ENCODE data around the gene SYNM.

Gene SYNM

GRCh38 chr15:99155961-99156443 is 51.1 kb downstream of the SYNM start:
- no peak for DNase-seq (ENCODE audit: low read depth, low spot score)
- H3K36me3 ChIP-seq (ENCODE audit: insufficient read depth, insufficient read length, low read length): peaks cover 37% of the 10 kb centered on the region
- TF ChIP-seq ZNF274 (IDR thresholded peaks at IDR 0.05; ENCODE audit: low read depth, low read length) (no peak), SUZ12 (IDR thresholded peaks at IDR 0.05; ENCODE audit: extremely low read depth, insufficient read depth, insufficient read length) (no peak), YY1 (IDR thresholded peaks at IDR 0.05; ENCODE audit: insufficient read depth, insufficient read length) (no peak)
- no peaks in the 10 kb centered on the region for H3K9me3 ChIP-seq (ENCODE audit: insufficient read depth, low read length)
- H3K4me3 ChIP-seq (ENCODE audit: insufficient read length, low read depth): no peak overlapping the region
- H3K4me1 ChIP-seq (ENCODE audit: insufficient read depth, insufficient read length): no peaks in the 10 kb centered on the region
- H3K9ac ChIP-seq (ENCODE audit: insufficient read length, low read depth): no peak overlapping the region
- no peaks in the 10 kb centered on the region for H3K27me3 ChIP-seq (ENCODE audit: insufficient read depth, insufficient read length)

- H3K4me3 ChIP-seq (ENCODE audit: insufficient read length, low read depth): no peak overlapping the region
- TF ChIP-seq YY1 (IDR thresholded peaks at IDR 0.05; ENCODE audit: insufficient read depth, insufficient read length) (no peak), SUZ12 (IDR thresholded peaks at IDR 0.05; ENCODE audit: extremely low read depth, insufficient read depth, insufficient read length) (no peak), ZNF274 (IDR thresholded peaks at IDR 0.05; ENCODE audit: low read depth, low read length) (no peak)
- H3K27me3 ChIP-seq (ENCODE audit: insufficient read depth, insufficient read length): no peaks in the 10 kb centered on the region
- H3K9ac ChIP-seq (ENCODE audit: insufficient read length, low read depth): no peak overlapping the region
- no peaks in the 10 kb centered on the region for H3K4me1 ChIP-seq (ENCODE audit: insufficient read depth, insufficient read length)
- DNase-seq (ENCODE audit: low read depth, low spot score): no peak
- H3K9me3 ChIP-seq (ENCODE audit: insufficient read depth, low read length): no peaks in the 10 kb centered on the region
- H3K36me3 ChIP-seq (ENCODE audit: insufficient read depth, insufficient read length, low read length): peaks cover 35% of the 10 kb centered on the region
Measured at GRCh38 chr15:99157456-99157855, 52.6 kb downstream of the SYNM start.

- Histone ChIP-seq H3K27me3 (ENCODE audit: insufficient read depth, insufficient read length) (no peaks in the 10 kb centered on the region), H3K4me1 (ENCODE audit: insufficient read depth, insufficient read length) (no peaks in the 10 kb centered on the region), H3K9ac (ENCODE audit: insufficient read length, low read depth) (no peak overlapping the region), H3K36me3 (ENCODE audit: insufficient read depth, insufficient read length, low read length) (peaks cover 41% of the 10 kb centered on the region), H3K4me3 (ENCODE audit: insufficient read length, low read depth) (no peak overlapping the region), H3K9me3 (ENCODE audit: insufficient read depth, low read length) (no peaks in the 10 kb centered on the region)
- no peak for TF ChIP-seq SUZ12 (IDR thresholded peaks at IDR 0.05; ENCODE audit: extremely low read depth, insufficient read depth, insufficient read length)
- TF ChIP-seq ZNF274 (IDR thresholded peaks at IDR 0.05; ENCODE audit: low read depth, low read length): no peak
- TF ChIP-seq YY1 (IDR thresholded peaks at IDR 0.05; ENCODE audit: insufficient read depth, insufficient read length): no peak
- no peak for DNase-seq (ENCODE audit: low read depth, low spot score)
Measured at GRCh38 chr15:99158626-99159412, 53.9 kb downstream of the SYNM start.

GRCh38 chr15:99163271-99164062 is 58.6 kb downstream of the SYNM start:
- Histone ChIP-seq H3K9me3 (ENCODE audit: insufficient read depth, low read length) (no peaks in the 10 kb centered on the region), H3K9ac (ENCODE audit: insufficient read length, low read depth) (no peak overlapping the region), H3K4me1 (ENCODE audit: insufficient read depth, insufficient read length) (no peaks in the 10 kb centered on the region), H3K36me3 (ENCODE audit: insufficient read depth, insufficient read length, low read length) (peaks cover 61% of the 10 kb centered on the region), H3K27me3 (ENCODE audit: insufficient read depth, insufficient read length) (no peaks in the 10 kb centered on the region), H3K4me3 (ENCODE audit: insufficient read length, low read depth) (no peak overlapping the region)
- TF ChIP-seq ZNF274 (IDR thresholded peaks at IDR 0.05; ENCODE audit: low read depth, low read length) (no peak), YY1 (IDR thresholded peaks at IDR 0.05; ENCODE audit: insufficient read depth, insufficient read length) (no peak), SUZ12 (IDR thresholded peaks at IDR 0.05; ENCODE audit: extremely low read depth, insufficient read depth, insufficient read length) (no peak)
- DNase-seq (ENCODE audit: low read depth, low spot score): no peak

GRCh38 chr15:99164119-99164518 is 59.2 kb downstream of the SYNM start:
- TF ChIP-seq ZNF274 (IDR thresholded peaks at IDR 0.05; ENCODE audit: low read depth, low read length) (no peak), SUZ12 (IDR thresholded peaks at IDR 0.05; ENCODE audit: extremely low read depth, insufficient read depth, insufficient read length) (no peak), YY1 (IDR thresholded peaks at IDR 0.05; ENCODE audit: insufficient read depth, insufficient read length) (no peak)
- H3K27me3 ChIP-seq (ENCODE audit: insufficient read depth, insufficient read length): no peaks in the 10 kb centered on the region
- no peaks in the 10 kb centered on the region for H3K9me3 ChIP-seq (ENCODE audit: insufficient read depth, low read length)
- H3K4me1 ChIP-seq (ENCODE audit: insufficient read depth, insufficient read length): no peaks in the 10 kb centered on the region
- H3K4me3 ChIP-seq (ENCODE audit: insufficient read length, low read depth): no peak overlapping the region
- DNase-seq (ENCODE audit: low read depth, low spot score): no peak
- peaks cover 58% of the 10 kb centered on the region for H3K36me3 ChIP-seq (ENCODE audit: insufficient read depth, insufficient read length, low read length)
- no peak overlapping the region for H3K9ac ChIP-seq (ENCODE audit: insufficient read length, low read depth)

- no peak for DNase-seq (ENCODE audit: low read depth, low spot score)
- TF ChIP-seq ZNF274 (IDR thresholded peaks at IDR 0.05; ENCODE audit: low read depth, low read length) (no peak), YY1 (IDR thresholded peaks at IDR 0.05; ENCODE audit: insufficient read depth, insufficient read length) (no peak), SUZ12 (IDR thresholded peaks at IDR 0.05; ENCODE audit: extremely low read depth, insufficient read depth, insufficient read length) (no peak)
- Histone ChIP-seq H3K9ac (ENCODE audit: insufficient read length, low read depth) (no peak overlapping the region), H3K4me1 (ENCODE audit: insufficient read depth, insufficient read length) (no peaks in the 10 kb centered on the region), H3K4me3 (ENCODE audit: insufficient read length, low read depth) (no peak overlapping the region), H3K27me3 (ENCODE audit: insufficient read depth, insufficient read length) (no peaks in the 10 kb centered on the region), H3K36me3 (ENCODE audit: insufficient read depth, insufficient read length, low read length) (peaks cover 47% of the 10 kb centered on the region), H3K9me3 (ENCODE audit: insufficient read depth, low read length) (no peaks in the 10 kb centered on the region)
Measured at GRCh38 chr15:99165020-99165790, 60.3 kb downstream of the SYNM start.

Measured in NT2/D1 (cell line).